Measurements from ENCODE around the gene TACSTD2.
"Not testable (repeated sequence)": the region's sequence is repeated elsewhere in the genome, so short reads cannot be mapped to it uniquely, and the experiment has no call there.

TACSTD2 gene

GRCh38 chr1:58573705-58574591 lies 3.1 kb downstream of the TACSTD2 start:
- Histone ChIP-seq H3K27me3 (ENCODE audit: control insufficient read depth, insufficient read depth, low read length) (peaks cover 29% of the 10 kb centered on the region), H3K4me3 (ENCODE audit: low read depth, low read length) (no peak overlapping the region), H3K9ac (ENCODE audit: low read depth, low read length) (no peak overlapping the region), H3K9me3 (ENCODE audit: control insufficient read depth, insufficient read depth, low read length) (no peaks in the 10 kb centered on the region), H3K4me1 (ENCODE audit: control insufficient read depth, insufficient read depth, low read length) (peaks cover 2% of the 10 kb centered on the region), H3K36me3 (ENCODE audit: control insufficient read depth, insufficient read depth, low read length) (no peaks in the 10 kb centered on the region)

GRCh38 chr1:58573138-58573537 lies 3.9 kb downstream of the TACSTD2 start:
- H3K27me3 ChIP-seq (ENCODE audit: control insufficient read depth, insufficient read depth, low read length) = peaks cover 26% of the 10 kb centered on the region
- H3K9me3 ChIP-seq (ENCODE audit: control insufficient read depth, insufficient read depth, low read length) = no peaks in the 10 kb centered on the region
- no peak overlapping the region for H3K9ac ChIP-seq (ENCODE audit: low read depth, low read length)
- H3K4me3 ChIP-seq (ENCODE audit: low read depth, low read length) = no peak overlapping the region
- peaks cover 2% of the 10 kb centered on the region for H3K4me1 ChIP-seq (ENCODE audit: control insufficient read depth, insufficient read depth, low read length)
- H3K36me3 ChIP-seq (ENCODE audit: control insufficient read depth, insufficient read depth, low read length) = no peaks in the 10 kb centered on the region

- Histone ChIP-seq H3K27me3 (ENCODE audit: control insufficient read depth, insufficient read depth, low read length) (peaks cover 21% of the 10 kb centered on the region), H3K4me3 (ENCODE audit: low read depth, low read length) (no peak overlapping the region)
These were observed 4.4 kb downstream of the TACSTD2 start for GRCh38 chr1:58572690-58573089.

GRCh38 chr1:58571616-58572015 lies 5.4 kb downstream of the TACSTD2 start:
- Histone ChIP-seq H3K27me3 (ENCODE audit: control insufficient read depth, insufficient read depth, low read length) (peaks cover 13% of the 10 kb centered on the region), H3K4me1 (ENCODE audit: control insufficient read depth, insufficient read depth, low read length) (peaks cover 2% of the 10 kb centered on the region), H3K9ac (ENCODE audit: low read depth, low read length) (no peak overlapping the region), H3K9me3 (ENCODE audit: control insufficient read depth, insufficient read depth, low read length) (no peaks in the 10 kb centered on the region), H3K4me3 (ENCODE audit: low read depth, low read length) (no peak overlapping the region), H3K36me3 (ENCODE audit: control insufficient read depth, insufficient read depth, low read length) (no peaks in the 10 kb centered on the region)

More at GRCh38 chr1:58572690-58573089, 4.4 kb downstream of the TACSTD2 start:
- Histone ChIP-seq H3K4me1 (ENCODE audit: control insufficient read depth, insufficient read depth, low read length) (peaks cover 2% of the 10 kb centered on the region), H3K36me3 (ENCODE audit: control insufficient read depth, insufficient read depth, low read length) (no peaks in the 10 kb centered on the region), H3K9ac (ENCODE audit: low read depth, low read length) (no peak overlapping the region), H3K9me3 (ENCODE audit: control insufficient read depth, insufficient read depth, low read length) (no peaks in the 10 kb centered on the region)

- H3K36me3 ChIP-seq (ENCODE audit: control insufficient read depth, insufficient read depth, low read length) = no peaks in the 10 kb centered on the region
- peaks cover 6% of the 10 kb centered on the region for H3K27me3 ChIP-seq (ENCODE audit: control insufficient read depth, insufficient read depth, low read length)
These were observed 6.2 kb downstream of the TACSTD2 start for GRCh38 chr1:58570817-58571216.

GRCh38 chr1:58570094-58570493 lies 7.0 kb downstream of the TACSTD2 start:
- Histone ChIP-seq H3K4me3 (ENCODE audit: low read depth, low read length) (no peak overlapping the region), H3K9ac (ENCODE audit: low read depth, low read length) (no peak overlapping the region), H3K36me3 (ENCODE audit: control insufficient read depth, insufficient read depth, low read length) (no peaks in the 10 kb centered on the region), H3K4me1 (ENCODE audit: control insufficient read depth, insufficient read depth, low read length) (peaks cover 2% of the 10 kb centered on the region), H3K9me3 (ENCODE audit: control insufficient read depth, insufficient read depth, low read length) (no peaks in the 10 kb centered on the region), H3K27me3 (ENCODE audit: control insufficient read depth, insufficient read depth, low read length) (no peaks in the 10 kb centered on the region)

More at GRCh38 chr1:58570817-58571216, 6.2 kb downstream of the TACSTD2 start:
- Histone ChIP-seq H3K4me3 (ENCODE audit: low read depth, low read length) (no peak overlapping the region), H3K4me1 (ENCODE audit: control insufficient read depth, insufficient read depth, low read length) (peaks cover 2% of the 10 kb centered on the region), H3K9me3 (ENCODE audit: control insufficient read depth, insufficient read depth, low read length) (no peaks in the 10 kb centered on the region), H3K9ac (ENCODE audit: low read depth, low read length) (no peak overlapping the region)

- no peaks in the 10 kb centered on the region for H3K27me3 ChIP-seq (ENCODE audit: control insufficient read depth, insufficient read depth, low read length)
These were observed 8.1 kb downstream of the TACSTD2 start for GRCh38 chr1:58568911-58569310.

GRCh38 chr1:58568271-58568860 lies 8.7 kb downstream of the TACSTD2 start:
- Histone ChIP-seq H3K9ac (ENCODE audit: low read depth, low read length) (no peak overlapping the region), H3K27me3 (ENCODE audit: control insufficient read depth, insufficient read depth, low read length) (no peaks in the 10 kb centered on the region), H3K4me1 (ENCODE audit: control insufficient read depth, insufficient read depth, low read length) (peaks cover 2% of the 10 kb centered on the region)

More at GRCh38 chr1:58568911-58569310, 8.1 kb downstream of the TACSTD2 start:
- Histone ChIP-seq H3K9me3 (ENCODE audit: control insufficient read depth, insufficient read depth, low read length) (no peaks in the 10 kb centered on the region), H3K36me3 (ENCODE audit: control insufficient read depth, insufficient read depth, low read length) (no peaks in the 10 kb centered on the region), H3K9ac (ENCODE audit: low read depth, low read length) (no peak overlapping the region), H3K4me3 (ENCODE audit: low read depth, low read length) (no peak overlapping the region), H3K4me1 (ENCODE audit: control insufficient read depth, insufficient read depth, low read length) (peaks cover 2% of the 10 kb centered on the region)

GRCh38 chr1:58566339-58566738 lies 10.7 kb downstream of the TACSTD2 start:
- Histone ChIP-seq H3K4me3 (ENCODE audit: low read depth, low read length) (no peak overlapping the region), H3K36me3 (ENCODE audit: control insufficient read depth, insufficient read depth, low read length) (no peaks in the 10 kb centered on the region), H3K9ac (ENCODE audit: low read depth, low read length) (no peak overlapping the region), H3K27me3 (ENCODE audit: control insufficient read depth, insufficient read depth, low read length) (no peaks in the 10 kb centered on the region), H3K4me1 (ENCODE audit: control insufficient read depth, insufficient read depth, low read length) (no peaks in the 10 kb centered on the region), H3K9me3 (ENCODE audit: control insufficient read depth, insufficient read depth, low read length) (no peaks in the 10 kb centered on the region)

More at GRCh38 chr1:58568271-58568860, 8.7 kb downstream of the TACSTD2 start:
- Histone ChIP-seq H3K9me3 (ENCODE audit: control insufficient read depth, insufficient read depth, low read length) (no peaks in the 10 kb centered on the region), H3K36me3 (ENCODE audit: control insufficient read depth, insufficient read depth, low read length) (no peaks in the 10 kb centered on the region), H3K4me3 (ENCODE audit: low read depth, low read length) (no peak overlapping the region)

GRCh38 chr1:58563715-58564114 lies 13.3 kb downstream of the TACSTD2 start:
- H3K27me3 ChIP-seq (ENCODE audit: control insufficient read depth, insufficient read depth, low read length); H3K9me3 ChIP-seq (ENCODE audit: control insufficient read depth, insufficient read depth, low read length); H3K4me1 ChIP-seq (ENCODE audit: control insufficient read depth, insufficient read depth, low read length); H3K4me3 ChIP-seq (ENCODE audit: low read depth, low read length); H3K36me3 ChIP-seq (ENCODE audit: control insufficient read depth, insufficient read depth, low read length); H3K9ac ChIP-seq (ENCODE audit: low read depth, low read length): not testable (repeated sequence)

GRCh38 chr1:58561633-58562032 lies 15.4 kb downstream of the TACSTD2 start:
- Histone ChIP-seq H3K9ac (ENCODE audit: low read depth, low read length) (no peak overlapping the region), H3K36me3 (ENCODE audit: control insufficient read depth, insufficient read depth, low read length) (no peaks in the 10 kb centered on the region), H3K27me3 (ENCODE audit: control insufficient read depth, insufficient read depth, low read length) (no peaks in the 10 kb centered on the region), H3K4me1 (ENCODE audit: control insufficient read depth, insufficient read depth, low read length) (no peaks in the 10 kb centered on the region), H3K4me3 (ENCODE audit: low read depth, low read length) (no peak overlapping the region), H3K9me3 (ENCODE audit: control insufficient read depth, insufficient read depth, low read length) (peaks cover 3% of the 10 kb centered on the region)

- no peaks in the 10 kb centered on the region for H3K36me3 ChIP-seq (ENCODE audit: control insufficient read depth, insufficient read depth, low read length)
- H3K4me1 ChIP-seq (ENCODE audit: control insufficient read depth, insufficient read depth, low read length) = no peaks in the 10 kb centered on the region
- H3K27me3 ChIP-seq (ENCODE audit: control insufficient read depth, insufficient read depth, low read length) = no peaks in the 10 kb centered on the region
- peaks cover 3% of the 10 kb centered on the region for H3K9me3 ChIP-seq (ENCODE audit: control insufficient read depth, insufficient read depth, low read length)
- no peak overlapping the region for H3K4me3 ChIP-seq (ENCODE audit: low read depth, low read length)
- H3K9ac ChIP-seq (ENCODE audit: low read depth, low read length) = no peak overlapping the region
These were observed 21.7 kb downstream of the TACSTD2 start for GRCh38 chr1:58555393-58555792.
